ENCODE results near the gene GDNF.

GDNF gene

GRCh38 chr5:37835380-37835973 lies 4.4 kb downstream of the GDNF start:
- no peak overlapping the region for H3K4me3 ChIP-seq (ENCODE audit: control insufficient read depth, low read depth, low read length)
- TF ChIP-seq CTCF (conservative IDR thresholded peaks at IDR 0.05; ENCODE audit: control insufficient read depth, insufficient read depth, low read depth, low read length) = no peak
- no peak for DNase-seq (ENCODE audit: low read depth)

GRCh38 chr5:37834542-37835379 lies 5.1 kb downstream of the GDNF start:
- peak overlapping the region; percentile 20 for H3K4me3 ChIP-seq (ENCODE audit: control insufficient read depth, low read depth, low read length)
- TF ChIP-seq CTCF (conservative IDR thresholded peaks at IDR 0.05; ENCODE audit: control insufficient read depth, insufficient read depth, low read depth, low read length) = no peak
- DNase-seq (ENCODE audit: low read depth) = no peak

GRCh38 chr5:37833990-37834389 lies 5.9 kb downstream of the GDNF start:
- no peak for DNase-seq (ENCODE audit: low read depth)
- TF ChIP-seq CTCF (conservative IDR thresholded peaks at IDR 0.05; ENCODE audit: control insufficient read depth, insufficient read depth, low read depth, low read length) = no peak
- H3K4me3 ChIP-seq (ENCODE audit: control insufficient read depth, low read depth, low read length) = no peak overlapping the region

GRCh38 chr5:37831821-37832534 lies 7.9 kb downstream of the GDNF start:
- no peak for DNase-seq (ENCODE audit: low read depth)
- H3K4me3 ChIP-seq (ENCODE audit: control insufficient read depth, low read depth, low read length) = no peak overlapping the region
- TF ChIP-seq CTCF (conservative IDR thresholded peaks at IDR 0.05; ENCODE audit: control insufficient read depth, insufficient read depth, low read depth, low read length) = no peak

GRCh38 chr5:37830348-37830747 lies 9.5 kb downstream of the GDNF start:
- TF ChIP-seq CTCF (conservative IDR thresholded peaks at IDR 0.05; ENCODE audit: control insufficient read depth, insufficient read depth, low read depth, low read length) = no peak
- no peak for DNase-seq (ENCODE audit: low read depth)
- H3K4me3 ChIP-seq (ENCODE audit: control insufficient read depth, low read depth, low read length) = no peak overlapping the region

GRCh38 chr5:37825334-37825915 lies 14.4 kb downstream of the GDNF start:
- no peak overlapping the region for H3K4me3 ChIP-seq (ENCODE audit: control insufficient read depth, low read depth, low read length)
- DNase-seq (ENCODE audit: low read depth) = no peak
- TF ChIP-seq CTCF (conservative IDR thresholded peaks at IDR 0.05; ENCODE audit: control insufficient read depth, insufficient read depth, low read depth, low read length) = no peak

All from fibroblast of mammary gland (primary cell).